Stimulated activated CD4-positive, alpha-beta T cell treated with anti-CD3 and anti-CD28 coated beads, Interleukin-12 subunit alpha, Interleukin-12 subunit beta, amount 100 ng/mL, for 4 hours (primary cell): ENCODE measurements around the gene JAG1.
"Not testable (repeated sequence)": the region's sequence is repeated elsewhere in the genome, so short reads cannot be mapped to it uniquely, and the experiment has no call there.

ENCODE experiments used
- DNase-seq: peaks from one replicate; pipeline ENCODE4 v3.0.0-alpha.2; 2020

JAG1 gene

GRCh38 chr20:10635476-10636208, 38.2 kb downstream of the JAG1 start:
- no peak for DNase-seq

GRCh38 chr20:10634683-10635411, 39.0 kb downstream of the JAG1 start:
- DNase-seq: no peak

- DNase-seq: no peak
These were observed 39.6 kb downstream of the JAG1 start for GRCh38 chr20:10634211-10634610.

GRCh38 chr20:10633718-10634117, 40.1 kb downstream of the JAG1 start:
- no peak for DNase-seq

GRCh38 chr20:10632721-10633509, 40.9 kb downstream of the JAG1 start:
- DNase-seq: no peak

- DNase-seq: no peak
These were observed 42.7 kb downstream of the JAG1 start for GRCh38 chr20:10631126-10631525.

GRCh38 chr20:10629946-10630650, 43.7 kb downstream of the JAG1 start:
- no peak for DNase-seq

- no peak for DNase-seq
These were observed 46.9 kb downstream of the JAG1 start for GRCh38 chr20:10626896-10627295.

- no peak for DNase-seq
These were observed 48.2 kb downstream of the JAG1 start for GRCh38 chr20:10625641-10626040.

- no peak for DNase-seq
These were observed 51.0 kb downstream of the JAG1 start for GRCh38 chr20:10622657-10623418.

- DNase-seq: no peak
These were observed 52.6 kb downstream of the JAG1 start for GRCh38 chr20:10621149-10621548.

- DNase-seq: no peak
These were observed 54.4 kb downstream of the JAG1 start for GRCh38 chr20:10619427-10619826.

- no peak for DNase-seq
These were observed 55.1 kb downstream of the JAG1 start for GRCh38 chr20:10618611-10619245.

- DNase-seq: not testable (repeated sequence)
These were observed 56.2 kb downstream of the JAG1 start for GRCh38 chr20:10617549-10618133.

GRCh38 chr20:10616212-10616611, 57.6 kb downstream of the JAG1 start:
- no peak for DNase-seq

GRCh38 chr20:10613911-10614310, 59.9 kb downstream of the JAG1 start:
- DNase-seq: no peak

- DNase-seq: not testable (repeated sequence)
These were observed 60.4 kb downstream of the JAG1 start for GRCh38 chr20:10613426-10613825.

GRCh38 chr20:10611357-10611756, 62.4 kb downstream of the JAG1 start:
- DNase-seq: no peak

GRCh38 chr20:10610251-10610650, 63.5 kb downstream of the JAG1 start:
- no peak for DNase-seq

- no peak for DNase-seq
These were observed 64.0 kb downstream of the JAG1 start for GRCh38 chr20:10609770-10610169.

GRCh38 chr20:10609276-10609675, 64.5 kb downstream of the JAG1 start:
- no peak for DNase-seq
